GM18526 (cell line): ENCODE results near the gene SCN11A.

Experiments used
- POLR2A ChIP-seq: IDR thresholded peaks from 3 replicates; pipeline ENCODE4 v1.6.1; 2011; ENCODE audit not compliant: insufficient read length; ENCODE audit errors: extremely low read depth

SCN11A gene

DNA sequence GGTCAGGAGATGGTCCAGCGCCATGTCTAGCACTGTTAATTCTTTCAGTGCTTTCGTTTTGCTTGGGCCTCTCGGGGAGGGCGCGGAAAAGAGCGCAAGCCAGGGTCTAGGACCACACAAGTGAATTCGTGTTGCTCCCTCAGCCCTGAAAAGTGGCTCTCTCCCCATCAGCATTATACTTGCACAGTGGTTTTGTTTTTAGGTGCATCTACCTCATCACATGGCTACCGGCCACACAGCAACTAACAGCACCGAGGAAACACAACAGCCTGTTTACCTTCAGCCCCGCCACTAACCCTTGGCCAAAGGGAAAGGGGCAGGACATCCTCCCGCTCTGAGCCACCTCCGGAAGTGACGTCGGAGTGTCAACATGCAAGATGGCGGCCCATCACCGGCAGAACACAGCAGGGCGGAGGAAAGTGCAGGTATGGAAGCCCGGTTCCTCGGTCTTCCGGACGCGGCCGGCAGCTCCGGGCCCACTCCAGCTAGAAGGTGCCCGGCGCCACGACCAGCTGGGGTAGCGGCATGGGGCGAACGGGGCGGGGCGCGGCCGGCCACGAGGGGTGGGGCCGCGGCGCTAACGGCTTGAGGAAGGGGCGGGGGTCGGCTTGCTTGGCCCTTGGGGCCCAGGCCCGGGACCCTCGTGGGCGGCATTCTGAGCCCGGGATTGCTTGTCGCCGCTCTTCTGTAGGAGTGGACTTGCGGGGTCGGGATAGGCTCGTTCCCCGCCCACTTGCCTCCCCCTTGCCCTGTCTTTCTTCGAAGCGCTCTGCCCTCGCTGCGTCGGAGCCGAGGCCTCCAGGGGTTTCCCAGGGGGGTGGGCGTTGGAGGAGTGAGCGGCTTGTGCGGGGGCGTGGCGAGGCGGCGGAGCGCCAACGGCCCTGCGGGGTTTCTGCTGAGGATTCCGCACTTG lies at the start of gene SCN11A, which contains the start of gene WDR48:
Gene SCN11A (minus strand): TSS at position 296 of the 913 bp plus-strand sequence. CDS start 101,582 bp downstream, outside the sequence.
Gene WDR48 (plus strand): TSS at position 368 of the 913 bp plus-strand sequence. CDS start 10 bp downstream, at position 378.
- TF ChIP-seq POLR2A, result peak; percentile 84

DNA sequence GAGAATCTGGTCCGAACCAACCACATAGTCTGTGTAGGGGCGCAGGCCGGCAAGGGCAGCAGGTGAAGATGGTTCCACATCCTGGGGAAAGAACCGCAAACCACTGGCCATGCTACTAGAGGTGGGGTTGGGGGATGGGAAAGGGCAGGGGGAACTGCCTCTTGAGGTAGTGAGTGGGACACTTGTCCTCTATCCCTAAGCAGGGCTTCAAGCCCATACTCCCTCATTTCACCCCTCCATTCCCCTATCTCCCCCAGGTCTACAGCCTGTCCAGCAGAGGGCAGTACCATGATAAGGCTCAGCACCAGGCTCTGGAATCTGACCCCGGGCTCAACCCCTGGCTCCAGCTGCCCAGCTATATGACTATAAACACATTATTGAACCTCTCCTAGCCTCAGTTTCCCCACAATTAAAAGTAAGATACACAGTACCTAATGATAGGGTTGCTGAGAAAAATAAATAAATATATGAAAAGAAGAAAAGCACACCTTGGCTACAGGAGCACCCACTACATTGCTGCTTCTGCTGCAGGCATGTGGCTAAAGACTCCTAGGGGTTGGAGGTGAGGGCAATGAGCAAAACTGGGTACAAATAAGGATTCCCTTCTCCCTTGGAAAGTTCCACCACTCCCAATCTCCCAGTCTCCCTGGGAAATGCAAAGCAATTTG lies 49.4 kb upstream of the SCN11A start:
- TF ChIP-seq POLR2A, result no peak

DNA sequence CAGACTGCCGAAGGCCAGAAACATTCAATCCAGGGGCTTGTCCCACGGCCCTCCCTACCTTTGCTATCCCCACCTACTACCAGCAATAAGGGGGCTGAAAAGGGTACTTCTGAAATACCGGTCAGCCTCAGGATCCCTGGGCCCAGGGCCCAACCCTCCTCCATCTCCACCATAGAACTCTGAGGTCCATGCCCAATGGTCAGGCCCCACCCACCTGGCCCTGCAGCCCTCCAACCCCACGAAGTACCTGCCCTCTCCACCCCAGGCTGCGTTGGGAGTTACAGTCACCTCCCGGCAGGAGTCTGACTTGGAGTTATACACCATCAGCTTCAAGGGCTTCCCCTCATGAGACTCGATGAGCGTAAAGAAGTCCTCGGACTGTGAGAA lies 48.7 kb upstream of the SCN11A start:
- no peak for TF ChIP-seq POLR2A

DNA sequence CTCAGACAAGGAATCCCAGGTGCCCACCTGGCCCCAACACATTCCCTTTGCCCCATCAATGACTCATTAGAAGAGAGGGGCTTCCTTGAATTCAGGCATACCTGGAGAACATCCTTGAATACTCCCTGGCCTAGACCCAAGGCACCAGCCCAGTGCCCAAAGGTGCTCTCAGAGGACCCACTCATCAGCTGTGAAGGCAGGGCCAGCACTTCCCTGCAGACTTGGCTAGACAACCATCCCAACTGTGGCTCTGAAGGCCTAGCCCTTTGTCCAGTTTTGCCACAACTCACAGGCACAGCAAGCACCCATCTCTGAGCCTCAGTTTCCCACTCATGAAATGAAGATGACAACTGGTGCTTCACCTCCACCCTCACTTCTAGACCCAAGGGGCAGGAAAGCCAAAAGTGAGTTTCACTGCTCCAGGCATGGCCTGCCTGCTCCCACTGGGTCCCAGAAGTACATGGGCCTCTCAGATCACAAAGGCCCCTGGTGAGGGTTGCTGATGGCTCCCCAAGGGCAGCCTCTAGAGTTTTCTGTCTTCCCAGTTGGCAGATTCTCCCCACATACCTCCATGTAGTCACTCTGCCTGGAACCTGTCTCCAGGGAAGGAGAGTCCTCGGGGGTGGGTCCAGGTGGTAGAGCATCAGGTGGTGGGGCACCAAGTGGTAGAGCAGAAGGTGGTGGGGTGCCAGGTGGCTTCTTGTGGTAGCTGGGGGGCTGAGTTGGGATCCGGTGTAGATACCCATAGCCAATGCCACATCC lies 48.2 kb upstream of the SCN11A start:
- no peak for TF ChIP-seq POLR2A

DNA sequence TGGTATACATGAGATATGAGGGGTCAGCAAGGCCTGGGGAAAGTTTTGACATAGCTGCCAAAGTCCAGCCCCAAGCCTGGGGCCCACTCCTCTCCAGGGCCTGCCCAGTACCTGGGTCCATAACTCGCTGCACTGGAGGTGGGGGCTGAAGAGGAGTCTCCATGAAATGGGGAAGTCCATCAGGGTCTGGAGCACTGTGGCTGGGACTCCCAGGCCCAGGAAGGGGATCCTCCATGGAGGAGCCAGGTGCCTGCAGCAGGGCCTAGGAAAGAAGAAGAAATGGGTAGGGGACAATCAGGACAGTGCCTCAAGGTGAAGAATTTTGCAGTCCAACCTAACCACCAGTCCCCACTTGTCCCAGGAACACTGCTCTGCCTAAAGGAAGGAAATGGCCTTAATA lies 47.5 kb upstream of the SCN11A start:
- no peak for TF ChIP-seq POLR2A

DNA sequence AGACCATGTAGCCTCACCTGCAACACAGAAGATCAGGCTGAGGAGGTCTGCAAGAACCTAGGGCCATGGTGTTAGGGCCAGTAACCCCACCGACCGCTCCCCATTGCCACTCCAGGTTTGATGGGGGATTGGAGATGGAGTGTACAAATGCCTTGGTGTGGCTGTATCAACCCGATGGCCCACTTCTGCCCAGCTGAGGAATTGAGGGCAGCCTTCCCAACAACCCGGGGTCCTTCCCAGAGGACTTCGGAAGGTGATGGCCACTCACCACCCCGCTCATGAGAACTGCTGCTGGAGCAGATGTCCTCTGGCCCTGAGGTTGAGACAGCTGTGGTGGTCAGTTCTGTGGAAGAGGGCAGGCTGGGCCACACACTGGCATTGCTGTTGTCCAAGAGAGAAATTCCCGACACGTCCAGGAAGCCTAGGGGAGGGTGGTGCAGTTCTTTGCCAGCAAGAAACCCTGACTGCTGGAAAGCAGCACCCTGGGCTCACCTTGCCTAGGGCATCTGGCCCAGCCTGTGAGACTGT lies 46.8 kb upstream of the SCN11A start:
- no peak for TF ChIP-seq POLR2A

DNA sequence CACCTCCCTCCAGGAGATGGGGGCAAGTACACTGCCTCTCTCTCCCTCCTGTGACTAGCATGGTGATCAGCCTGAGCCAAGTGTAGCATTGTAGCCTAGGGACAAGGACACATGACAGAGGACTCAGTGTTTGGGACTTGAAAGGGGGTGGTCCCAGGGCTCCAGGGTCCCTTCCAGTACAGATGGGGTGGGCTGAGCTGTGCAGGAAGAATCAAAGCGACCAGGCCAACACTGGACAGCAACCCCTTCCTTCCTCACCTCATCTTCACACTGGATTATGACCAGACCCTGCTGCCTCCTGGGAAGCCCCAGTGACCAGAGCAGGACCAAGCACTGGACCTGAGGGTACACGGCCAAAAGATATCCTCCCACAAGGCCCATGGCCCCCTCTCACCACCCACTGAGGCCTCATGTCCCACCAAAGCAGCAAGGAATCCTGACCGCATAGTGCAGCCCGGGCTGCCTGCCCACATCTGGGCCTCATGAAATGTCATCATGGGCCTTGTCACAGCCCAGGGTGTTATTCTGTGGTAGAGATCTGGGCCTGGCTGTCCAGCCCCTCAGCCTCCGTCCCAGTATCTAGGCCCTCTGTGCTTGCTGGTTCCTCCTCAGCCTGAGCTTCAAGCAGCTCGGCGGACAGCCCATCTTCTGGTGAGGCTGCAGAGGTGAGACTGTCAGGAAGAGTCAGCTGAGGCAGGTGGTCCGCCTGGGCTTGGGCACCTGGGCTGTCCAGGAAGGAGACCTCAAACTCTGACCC lies 46.1 kb upstream of the SCN11A start:
- TF ChIP-seq POLR2A, result no peak

DNA sequence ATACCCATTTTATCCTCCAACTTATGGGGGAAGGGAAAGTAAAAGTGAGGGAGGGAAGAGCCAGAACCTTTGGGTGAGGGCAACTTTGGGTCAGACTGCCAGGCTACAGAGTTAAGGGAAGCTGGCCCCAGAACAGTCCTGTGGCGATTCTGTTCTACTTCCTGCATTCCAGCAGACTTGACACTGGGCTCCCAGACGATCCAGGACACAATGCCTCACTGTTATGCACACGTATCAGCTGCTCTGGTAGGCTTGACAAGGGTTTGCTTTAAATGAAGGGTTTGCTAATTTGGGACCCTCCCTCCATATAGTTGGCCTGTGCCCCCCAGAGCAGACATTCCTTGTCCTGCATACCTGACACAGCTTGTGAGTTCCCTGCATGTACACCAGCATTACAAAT lies 45.0 kb upstream of the SCN11A start:
- TF ChIP-seq POLR2A, result no peak

DNA sequence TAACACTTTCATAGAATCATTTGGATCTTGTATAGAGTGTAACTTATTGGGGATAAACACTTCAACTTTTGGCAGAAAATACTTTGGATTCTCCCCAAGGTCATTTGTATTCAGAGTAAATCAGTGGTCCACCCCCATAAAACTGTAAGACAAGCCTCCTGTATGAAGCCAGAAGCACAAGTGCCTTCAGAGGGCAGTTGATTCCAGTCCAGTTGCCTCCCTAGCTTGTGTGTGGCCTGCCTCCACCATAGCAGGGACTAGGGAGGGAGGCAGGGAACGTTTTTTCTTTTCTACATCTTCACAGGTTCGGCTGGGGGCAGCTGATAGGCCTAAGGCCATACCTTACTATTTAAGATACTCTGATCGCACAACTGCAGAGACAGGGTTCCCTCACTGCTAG lies 44.0 kb upstream of the SCN11A start:
- TF ChIP-seq POLR2A, result no peak

DNA sequence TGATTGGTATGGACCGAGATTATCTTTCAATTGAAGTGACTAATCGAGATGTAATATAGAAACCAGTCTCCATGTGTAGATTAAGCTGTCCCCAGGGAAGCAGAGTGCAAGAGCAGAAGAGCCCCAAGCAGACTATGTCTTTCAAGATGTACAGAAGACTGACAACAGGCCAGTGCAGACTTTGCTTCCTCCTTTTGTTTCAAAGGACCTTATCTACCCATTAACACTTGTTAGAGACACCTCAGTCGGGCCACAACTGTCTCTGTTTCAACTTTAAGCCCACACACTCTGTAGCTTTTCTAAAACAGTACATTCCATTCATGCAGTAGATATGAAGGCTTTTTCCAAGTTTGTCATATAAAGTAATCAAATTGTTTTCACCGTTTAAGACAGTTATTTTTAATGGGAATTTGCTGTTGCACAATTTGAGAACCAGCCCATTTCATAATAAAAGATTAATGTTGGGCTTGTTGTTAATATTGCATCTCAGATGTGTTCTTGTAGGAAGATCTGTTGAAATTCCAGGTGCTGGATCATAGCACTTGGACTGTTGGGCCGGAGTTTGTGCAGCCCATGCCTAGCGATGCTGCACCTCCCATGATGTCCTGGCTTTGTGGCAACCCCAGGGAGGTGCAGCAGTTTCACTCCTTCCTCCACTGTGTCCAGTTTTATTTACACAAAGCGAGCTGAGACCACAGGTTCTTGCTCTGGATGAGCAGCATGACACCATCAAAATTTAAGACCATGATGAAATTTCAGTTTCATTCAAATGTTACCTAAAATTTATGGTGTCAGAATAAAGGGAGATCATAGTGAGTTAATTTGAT lies 43.3 kb upstream of the SCN11A start:
- no peak for TF ChIP-seq POLR2A

DNA sequence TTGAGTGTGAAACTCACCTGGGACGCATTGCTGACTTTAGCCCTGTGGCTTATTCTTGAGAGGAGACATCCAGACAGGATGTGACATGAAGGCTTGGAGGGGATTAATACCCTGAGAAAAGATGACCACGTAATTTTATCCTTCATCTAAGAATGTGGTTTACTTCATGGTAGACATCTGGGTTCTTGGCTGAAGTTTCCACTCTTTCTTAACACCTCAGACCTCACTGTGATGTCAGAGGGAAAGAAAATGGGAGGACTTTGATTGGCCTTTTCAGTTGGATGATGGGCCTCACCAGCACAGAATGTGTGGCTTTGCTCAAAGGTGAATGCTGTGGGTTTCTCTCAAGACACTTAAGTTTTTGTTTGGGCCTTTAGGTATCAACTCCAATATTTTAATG lies 39.2 kb upstream of the SCN11A start:
- TF ChIP-seq POLR2A, result no peak

DNA sequence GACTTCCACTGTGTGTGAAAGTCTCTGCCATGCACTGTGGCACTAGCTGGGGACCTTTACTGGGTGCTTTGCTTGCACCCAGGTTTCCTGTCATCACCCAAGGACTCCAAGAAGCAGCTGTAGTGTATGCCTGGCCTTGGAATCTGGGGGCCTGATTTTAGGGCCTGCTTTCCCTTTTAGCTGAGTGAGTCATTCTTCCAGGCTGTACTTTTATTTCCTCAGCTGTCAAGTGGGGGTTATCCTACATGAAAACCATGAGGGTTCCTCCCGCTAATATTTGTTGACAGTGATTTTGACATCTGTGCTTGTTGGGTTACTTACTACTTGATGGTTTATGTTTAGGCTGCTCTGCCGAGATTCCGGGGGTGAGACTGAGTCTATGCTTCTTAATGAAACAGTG lies 37.1 kb upstream of the SCN11A start:
- no peak for TF ChIP-seq POLR2A

DNA sequence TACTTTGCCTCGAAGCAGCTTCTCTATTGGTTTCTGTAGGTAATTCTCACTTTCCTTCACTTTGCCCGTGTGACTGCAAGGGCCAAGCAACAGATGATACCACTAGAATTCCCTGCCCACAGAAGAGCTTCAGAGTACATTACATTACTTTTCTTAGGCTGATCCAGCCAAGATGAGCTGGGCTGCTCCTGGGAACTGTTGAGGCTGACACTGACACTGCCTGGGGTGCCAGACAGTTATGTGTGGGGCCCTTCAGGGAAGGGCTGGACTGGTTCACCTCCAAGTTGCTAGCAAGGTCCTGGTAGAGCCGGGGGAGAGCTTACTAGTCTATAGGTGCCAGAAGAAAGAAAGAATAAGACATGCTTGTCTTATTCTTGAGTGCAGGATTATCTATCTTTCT lies 36.7 kb upstream of the SCN11A start:
- no peak for TF ChIP-seq POLR2A

DNA sequence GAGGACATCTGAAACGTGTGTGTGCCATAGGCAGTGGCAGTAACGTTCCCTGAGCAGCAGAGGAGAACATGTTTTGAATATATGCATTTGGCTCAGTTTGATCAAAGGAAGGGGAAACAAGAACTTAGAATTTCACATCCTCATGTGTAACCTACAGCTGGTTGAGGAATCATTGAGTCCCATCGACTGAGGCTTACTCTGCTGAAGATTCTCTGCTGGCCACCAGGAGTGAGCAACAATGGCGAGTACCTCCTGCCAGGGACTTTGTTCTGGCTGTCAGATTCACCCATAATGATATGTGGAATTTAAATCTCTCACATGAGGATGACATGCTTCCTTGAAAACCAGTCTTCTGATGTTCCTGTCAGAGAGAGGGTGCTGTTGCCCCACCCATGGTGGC lies 34.4 kb upstream of the SCN11A start:
- TF ChIP-seq POLR2A, result no peak
